SU-DHL-6 (cell line): ENCODE results near the gene GALE.

Source experiments
- H2AFZ ChIP-seq: fragments of 200-600 bp; sonication (generic); 2 replicates; pipeline ENCODE4 v1.6.1; 2014; ENCODE audit warnings: low read depth, mild to moderate bottlenecking, moderate library complexity, mixed read lengths, antibody characterized with exemption, low read length; ENCODE audit not compliant: severe bottlenecking
- H3F3A ChIP-seq: fragments of 200-600 bp; shearing (Covaris generic); 2 replicates; pipeline ENCODE4 v1.6.0; 2016; ENCODE audit warnings: antibody characterized with exemption, mild to moderate bottlenecking; ENCODE audit not compliant: insufficient read depth
- H3K27ac ChIP-seq: fragments of 200-600 bp; sonication (generic); 2 replicates; pipeline ENCODE4 v1.5.1; 2016; ENCODE audit warnings: low read depth, mild to moderate bottlenecking, low read length, moderate library complexity, mixed read lengths
- H3K27me3 ChIP-seq: fragments of 200-600 bp; sonication (generic), shearing (Covaris generic); 2 replicates; pipeline ENCODE4 v1.6.0; 2014; ENCODE audit warnings: mild to moderate bottlenecking, low read length
- H3K36me3 ChIP-seq: fragments of 200-600 bp; sonication (generic); 2 replicates; pipeline ENCODE4 v1.6.1; 2014; ENCODE audit warnings: mild to moderate bottlenecking, low read length, mixed read lengths
- H3K4me2 ChIP-seq: fragments of 300-600, 200-600 bp; shearing (Covaris generic), sonication (generic); 2 replicates; pipeline ENCODE4 v1.6.0; 2014; ENCODE audit warnings: low read length, low read depth, mild to moderate bottlenecking; ENCODE audit not compliant: poor library complexity, severe bottlenecking
- H3K4me3 ChIP-seq: fragments of 200-600 bp; sonication (generic); 2 replicates; pipeline ENCODE4 v1.5.1; 2014; ENCODE audit warnings: antibody characterized with exemption, low read length, mild to moderate bottlenecking, mixed read lengths; ENCODE audit not compliant: insufficient read depth, poor library complexity, severe bottlenecking
- H3K79me2 ChIP-seq: fragments of 200-600 bp; sonication (generic); 2 replicates; pipeline ENCODE4 v1.6.1; 2014; ENCODE audit warnings: mild to moderate bottlenecking, low read length, moderate library complexity; ENCODE audit not compliant: insufficient read depth
- H3K9ac ChIP-seq: fragments of 200-600 bp; sonication (generic); 2 replicates; pipeline ENCODE4 v1.7.0; 2014; ENCODE audit warnings: mild to moderate bottlenecking, low read length
- H3K9me2 ChIP-seq: fragments of 200-600 bp; sonication (generic); replicated peaks from 2 replicates; pipeline ENCODE4 v1.6.1; 2014; ENCODE audit warnings: low read length; ENCODE audit not compliant: insufficient read depth
- H3K9me3 ChIP-seq: fragments of 200-600 bp; sonication (generic); 2 replicates; pipeline ENCODE4 v1.6.1; 2014; ENCODE audit warnings: low read length, mixed read lengths; ENCODE audit not compliant: insufficient read depth
- H4K20me1 ChIP-seq: fragments of 200-600 bp; sonication (generic); 2 replicates; pipeline ENCODE4 v1.6.1; 2014; ENCODE audit warnings: low read depth, mild to moderate bottlenecking, antibody characterized with exemption, low read length, moderate library complexity, mixed read lengths
- EZH2phosphoT487 ChIP-seq: fragments of 200-600 bp; sonication (generic), shearing (Covaris generic); conservative IDR thresholded peaks from 2 replicates; pipeline ENCODE4 v1.6.1; 2018; ENCODE audit warnings: mild to moderate bottlenecking, antibody characterized with exemption, low read length, moderate library complexity, mixed read lengths
- TF ChIP-seq, protein P1 (sequence below): fragments of 200-600 bp; sonication (generic); IDR thresholded peaks from one replicate; pipeline ENCODE4 v1.5.1; 2017; ENCODE audit warnings: antibody characterized with exemption, mild to moderate bottlenecking, low read length, moderate library complexity; ENCODE audit not compliant: insufficient read depth, poor library complexity, severe bottlenecking

GALE gene

GRCh38 chr1:23809751-23810171 is 9.2 kb upstream of the GALE start:
- Histone ChIP-seq H3K79me2 (no peaks in the 10 kb centered on the region), H3K27me3 (no peaks in the 10 kb centered on the region), H3K9ac (no peak overlapping the region), H3K9me2 (no peaks in the 10 kb centered on the region), H3K4me2 (no peak overlapping the region), H3K36me3 (no peaks in the 10 kb centered on the region), H3K9me3 (no peaks in the 10 kb centered on the region), H4K20me1 (no peaks in the 10 kb centered on the region), H3F3A (no peaks in the 10 kb centered on the region), H3K4me3 (no peak overlapping the region), H3K27ac (no peak overlapping the region), H2AFZ (no peak overlapping the region)
- no peak for TF ChIP-seq EZH2phosphoT487
- TF ChIP-seq, protein P1, sequence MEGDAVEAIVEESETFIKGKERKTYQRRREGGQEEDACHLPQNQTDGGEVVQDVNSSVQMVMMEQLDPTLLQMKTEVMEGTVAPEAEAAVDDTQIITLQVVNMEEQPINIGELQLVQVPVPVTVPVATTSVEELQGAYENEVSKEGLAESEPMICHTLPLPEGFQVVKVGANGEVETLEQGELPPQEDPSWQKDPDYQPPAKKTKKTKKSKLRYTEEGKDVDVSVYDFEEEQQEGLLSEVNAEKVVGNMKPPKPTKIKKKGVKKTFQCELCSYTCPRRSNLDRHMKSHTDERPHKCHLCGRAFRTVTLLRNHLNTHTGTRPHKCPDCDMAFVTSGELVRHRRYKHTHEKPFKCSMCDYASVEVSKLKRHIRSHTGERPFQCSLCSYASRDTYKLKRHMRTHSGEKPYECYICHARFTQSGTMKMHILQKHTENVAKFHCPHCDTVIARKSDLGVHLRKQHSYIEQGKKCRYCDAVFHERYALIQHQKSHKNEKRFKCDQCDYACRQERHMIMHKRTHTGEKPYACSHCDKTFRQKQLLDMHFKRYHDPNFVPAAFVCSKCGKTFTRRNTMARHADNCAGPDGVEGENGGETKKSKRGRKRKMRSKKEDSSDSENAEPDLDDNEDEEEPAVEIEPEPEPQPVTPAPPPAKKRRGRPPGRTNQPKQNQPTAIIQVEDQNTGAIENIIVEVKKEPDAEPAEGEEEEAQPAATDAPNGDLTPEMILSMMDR, result peak; percentile 91

- no peaks in the 10 kb centered on the region for H3K9me3 ChIP-seq
- TF ChIP-seq, protein P1, result no peak
- TF ChIP-seq EZH2phosphoT487, result no peak
- no peaks in the 10 kb centered on the region for H4K20me1 ChIP-seq
- H3K4me2 ChIP-seq, result no peak overlapping the region
- no peaks in the 10 kb centered on the region for H3F3A ChIP-seq
- H2AFZ ChIP-seq, result no peak overlapping the region
- no peaks in the 10 kb centered on the region for H3K27me3 ChIP-seq
- no peak overlapping the region for H3K9ac ChIP-seq
- H3K36me3 ChIP-seq, result no peaks in the 10 kb centered on the region
- no peak overlapping the region for H3K4me3 ChIP-seq
- H3K27ac ChIP-seq, result no peak overlapping the region
- H3K79me2 ChIP-seq, result no peaks in the 10 kb centered on the region
- H3K9me2 ChIP-seq, result no peaks in the 10 kb centered on the region
Measured at GRCh38 chr1:23807453-23807852, 6.9 kb upstream of the GALE start.

DNA sequence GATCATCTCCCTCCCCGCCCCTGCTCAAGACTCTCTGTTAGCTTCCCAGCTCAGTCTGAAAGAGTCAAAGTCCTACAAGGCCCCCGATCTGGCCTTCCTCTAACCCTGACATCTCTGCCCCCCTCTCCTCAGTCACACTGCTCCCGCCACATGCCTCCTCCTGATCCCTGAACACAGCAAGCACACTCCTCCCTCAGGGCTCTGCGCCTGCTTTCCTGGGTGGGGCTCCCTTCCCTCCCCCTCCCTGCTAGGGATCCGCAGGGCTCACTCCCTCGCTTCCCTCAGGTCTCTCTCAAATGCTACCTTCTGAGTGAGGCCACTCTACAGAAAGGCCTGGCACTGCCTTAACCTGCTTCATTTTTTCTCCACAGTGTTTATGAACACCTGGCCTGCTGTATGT is 5.7 kb upstream of the GALE start:
- Histone ChIP-seq H3K79me2 (no peaks in the 10 kb centered on the region), H3F3A (no peaks in the 10 kb centered on the region; the same call in 1 of the 2 replicates), H3K27me3 (no peaks in the 10 kb centered on the region), H3K9me3 (no peaks in the 10 kb centered on the region), H3K9me2 (no peaks in the 10 kb centered on the region), H3K27ac (no peak overlapping the region), H3K4me3 (no peak overlapping the region), H3K9ac (no peak overlapping the region), H3K4me2 (no peak overlapping the region), H3K36me3 (no peaks in the 10 kb centered on the region), H2AFZ (no peak overlapping the region), H4K20me1 (no peaks in the 10 kb centered on the region)
- no peak for TF ChIP-seq EZH2phosphoT487
- TF ChIP-seq, protein P1, result no peak
